Omental fat pad (tissue), 4 donors: ENCODE measurements around the gene LEUTX. TPM values are rescaled to one million over a fixed set of nuclear protein-coding genes. Genes with fewer than 3 reads are reported as not detected.
A peak's percentile ranks its signal among the peaks of the same experiment; 100 is the strongest.

Source experiments
- ATAC-seq: fragments of 150-250 bp; one replicate; pipeline ENCODE4 v1.9.1; 2016; ENCODE audit warnings: mild to moderate bottlenecking, moderate library complexity; ENCODE audit not compliant: low FRiP score
- DNase-seq: peaks from one replicate; pipeline ENCODE4 v3.0.0-alpha.2; 2019; ENCODE audit warnings: low spot score
- total RNA-seq, 4 donors: library from RNA; depleted of rRNA; stranded (reverse); fragments of >200 nt; gene quantifications; one replicate each; pipeline ENCODE4 v1.1.0, GENCODE V29; 2016
- TF ChIP-seq, protein P1 (sequence below), 3 donors: fragments of 450-650 bp; IDR thresholded peaks; one replicate each; pipeline ENCODE4 v1.5.1; 2016 to 2017; ENCODE audit warnings: antibody characterized with exemption in 3 of 3, mild to moderate bottlenecking in 3 of 3, moderate library complexity in 2 of 3

The LEUTX gene
- total RNA-seq, 4 donors from 2014 or later: not detected

DNA sequence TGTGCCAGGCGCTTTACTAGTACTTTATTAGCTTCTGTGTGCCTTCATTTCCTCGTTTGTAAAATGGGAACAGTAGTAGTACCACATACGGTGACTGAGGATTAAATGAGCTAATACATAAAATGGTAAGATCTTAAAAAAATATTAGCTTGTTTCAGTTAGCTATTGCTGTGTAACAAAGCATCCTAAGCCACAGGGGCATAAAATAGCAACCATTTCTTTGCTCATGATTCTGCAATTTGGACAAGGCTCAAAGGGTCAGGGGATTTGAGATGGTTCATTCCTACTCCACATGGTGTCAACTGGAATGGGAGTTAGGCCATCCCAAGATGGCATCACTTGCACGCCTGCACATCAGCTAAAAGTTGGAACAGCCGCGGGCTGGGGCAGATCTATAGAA is 42.0 kb downstream of the LEUTX start:
- TF ChIP-seq, protein P1, sequence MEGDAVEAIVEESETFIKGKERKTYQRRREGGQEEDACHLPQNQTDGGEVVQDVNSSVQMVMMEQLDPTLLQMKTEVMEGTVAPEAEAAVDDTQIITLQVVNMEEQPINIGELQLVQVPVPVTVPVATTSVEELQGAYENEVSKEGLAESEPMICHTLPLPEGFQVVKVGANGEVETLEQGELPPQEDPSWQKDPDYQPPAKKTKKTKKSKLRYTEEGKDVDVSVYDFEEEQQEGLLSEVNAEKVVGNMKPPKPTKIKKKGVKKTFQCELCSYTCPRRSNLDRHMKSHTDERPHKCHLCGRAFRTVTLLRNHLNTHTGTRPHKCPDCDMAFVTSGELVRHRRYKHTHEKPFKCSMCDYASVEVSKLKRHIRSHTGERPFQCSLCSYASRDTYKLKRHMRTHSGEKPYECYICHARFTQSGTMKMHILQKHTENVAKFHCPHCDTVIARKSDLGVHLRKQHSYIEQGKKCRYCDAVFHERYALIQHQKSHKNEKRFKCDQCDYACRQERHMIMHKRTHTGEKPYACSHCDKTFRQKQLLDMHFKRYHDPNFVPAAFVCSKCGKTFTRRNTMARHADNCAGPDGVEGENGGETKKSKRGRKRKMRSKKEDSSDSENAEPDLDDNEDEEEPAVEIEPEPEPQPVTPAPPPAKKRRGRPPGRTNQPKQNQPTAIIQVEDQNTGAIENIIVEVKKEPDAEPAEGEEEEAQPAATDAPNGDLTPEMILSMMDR (IDR thresholded peaks at IDR 0.05): no peak
- DNase-seq (no peak), ATAC-seq (no peak)

DNA sequence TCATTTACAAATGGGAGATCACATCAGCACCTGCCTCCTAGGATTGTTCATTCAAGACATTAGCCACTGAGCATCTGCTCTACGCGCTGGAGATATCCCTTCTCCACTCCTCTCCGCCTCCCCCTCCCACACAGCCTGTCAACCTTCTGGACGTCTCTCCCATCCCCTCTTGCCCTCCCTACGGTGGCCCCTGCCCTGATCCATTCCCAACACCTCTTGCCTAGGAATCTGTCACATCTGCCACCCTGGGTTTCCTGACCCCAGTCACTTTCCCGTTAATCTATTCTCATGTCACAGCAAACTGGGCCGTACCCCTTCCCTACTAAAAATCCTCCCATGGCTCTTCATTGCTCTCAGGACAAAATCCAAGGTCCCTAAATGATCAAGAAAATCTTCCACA is 45.0 kb downstream of the LEUTX start:
- DNase-seq: no peak
- TF ChIP-seq, protein P1 (IDR thresholded peaks at IDR 0.05): no peak
- ATAC-seq: no peak

DNA sequence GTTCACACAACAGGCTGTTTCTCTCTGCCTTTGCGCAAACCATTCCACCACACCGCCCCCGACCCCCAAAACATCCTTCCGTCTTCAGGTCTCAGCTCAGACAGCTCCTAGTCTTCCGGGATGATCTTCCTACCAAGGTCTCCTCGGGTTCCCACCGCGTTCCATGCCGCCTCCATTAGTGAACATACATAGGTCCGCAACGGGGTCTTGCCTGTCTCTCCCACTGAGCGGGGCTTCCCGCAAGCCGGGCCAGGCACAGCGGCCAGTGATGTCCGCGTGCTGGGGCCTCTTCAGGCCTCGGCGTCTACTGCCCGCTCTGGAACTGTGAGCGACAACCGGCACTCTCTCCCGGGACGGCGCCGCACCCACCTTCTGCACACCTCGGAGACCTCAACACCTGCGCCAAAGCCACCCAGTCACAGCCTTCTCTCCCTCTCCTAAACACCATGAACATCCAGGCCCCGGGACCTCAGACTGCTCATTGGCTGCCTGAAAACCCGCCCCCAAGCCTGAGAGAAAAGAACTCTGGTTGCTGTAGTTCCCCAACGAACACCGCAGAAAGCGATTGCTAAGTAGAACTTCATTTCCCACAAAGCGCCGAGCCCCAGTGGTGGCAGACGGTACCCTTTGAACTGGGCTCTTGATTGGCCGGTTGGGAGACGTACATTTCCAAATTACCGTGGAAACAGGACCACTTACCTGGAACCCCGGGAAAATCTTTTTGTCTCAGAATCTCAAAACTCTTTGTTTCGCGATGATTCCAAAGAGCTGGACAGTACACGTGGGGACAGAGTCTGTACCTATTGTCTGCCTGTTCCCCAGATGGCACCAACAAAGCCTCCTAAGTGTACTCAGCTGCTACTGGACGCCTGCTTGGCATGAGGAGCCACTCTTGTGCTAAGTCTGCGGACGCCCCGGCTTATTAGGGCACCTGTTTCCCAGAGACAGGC is 45.8 kb downstream of the LEUTX start:
- peak; percentile 97 for ATAC-seq
- TF ChIP-seq, protein P1 (IDR thresholded peaks at IDR 0.05): no peak

DNA sequence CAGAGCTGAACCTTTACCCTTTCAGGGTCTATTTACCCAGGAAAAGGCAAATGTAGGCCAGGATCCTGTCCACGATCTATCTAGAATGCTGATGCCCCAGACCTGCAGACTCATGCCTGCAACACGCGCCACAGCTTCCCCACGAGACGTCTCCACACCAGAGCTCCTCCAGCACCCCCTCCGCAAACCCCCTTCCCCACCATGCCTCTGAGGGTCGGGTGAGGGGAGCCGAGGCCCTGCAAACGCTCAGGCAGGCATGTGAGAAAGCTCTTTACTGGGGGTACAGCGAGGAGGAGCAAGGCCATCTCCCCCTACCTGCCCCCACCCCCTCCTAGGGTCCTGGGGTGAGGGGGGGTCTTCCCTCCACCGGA is 46.4 kb downstream of the LEUTX start:
- TF ChIP-seq, protein P1 (IDR thresholded peaks at IDR 0.05): no peak
- DNase-seq: no peak
- no peak for ATAC-seq

More for the DNA sequence above, 45.8 kb downstream of the LEUTX start:
- DNase-seq: peak; percentile 76

DNA sequence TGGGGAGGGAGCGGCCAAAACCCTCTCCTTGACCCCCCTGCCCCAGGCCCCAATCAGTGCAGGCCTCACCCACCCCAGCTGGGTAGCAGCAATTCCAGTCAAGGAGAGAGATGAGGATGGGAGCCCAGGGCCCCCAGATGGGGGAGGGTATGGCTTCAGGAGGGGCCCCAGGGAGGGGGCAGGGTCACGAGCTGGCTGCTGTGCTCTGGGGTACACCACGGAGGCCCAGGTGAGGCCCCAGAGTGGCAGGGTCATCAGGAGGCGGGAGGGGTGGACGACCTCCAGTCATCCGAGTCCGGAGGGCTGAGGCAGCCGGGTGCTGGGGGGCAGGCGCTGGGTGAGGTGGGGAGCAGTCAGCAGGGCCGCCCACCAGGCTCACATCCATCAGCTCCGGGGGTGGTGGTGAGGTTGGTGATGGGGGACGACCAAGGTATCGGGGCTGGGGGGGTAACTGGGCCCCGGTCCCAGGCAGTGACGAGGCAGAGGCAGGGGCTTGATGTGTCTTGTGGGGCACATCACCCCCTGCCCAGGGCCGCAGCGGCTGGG is 47.0 kb downstream of the LEUTX start:
- ATAC-seq (no peak), DNase-seq (no peak)
- TF ChIP-seq, protein P1 (IDR thresholded peaks at IDR 0.05): no peak

DNA sequence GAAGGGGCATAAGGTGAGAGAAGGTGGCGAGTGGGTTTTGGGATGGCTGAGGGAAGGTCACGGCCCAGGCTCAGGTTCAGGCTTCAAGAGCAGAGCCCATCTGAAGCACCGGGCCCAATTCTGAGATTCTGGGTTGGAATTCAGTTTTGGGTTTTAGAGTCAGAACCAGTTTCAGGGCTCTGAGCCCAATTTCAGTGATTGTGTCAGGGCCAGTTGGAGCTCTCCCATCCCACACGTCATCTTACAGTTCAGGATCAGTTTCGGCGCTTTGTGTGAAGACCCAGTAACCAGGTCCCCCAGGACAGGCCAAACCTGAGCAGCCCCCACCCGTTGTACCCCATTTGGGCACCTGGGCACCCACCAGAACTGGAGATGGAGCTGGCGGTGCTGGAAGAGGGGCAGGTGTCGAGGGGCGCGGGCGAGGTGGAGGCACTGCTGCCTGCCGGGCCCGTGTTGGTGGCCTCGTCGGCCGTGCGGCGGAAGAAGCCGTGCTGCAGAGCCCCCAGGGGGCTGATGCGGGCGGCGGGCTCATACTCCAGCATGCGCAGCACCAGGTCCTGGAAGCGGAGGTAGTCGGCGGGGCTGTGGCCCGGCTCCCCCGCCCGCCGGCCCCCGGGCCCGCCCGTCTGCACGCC is 47.8 kb downstream of the LEUTX start:
- TF ChIP-seq, protein P1 (IDR thresholded peaks at IDR 0.05): no peak
- DNase-seq (no peak), ATAC-seq (no peak)
